ENCODE data around the gene SYT6.
"Not testable (repeated sequence)": the region's sequence is repeated elsewhere in the genome, so short reads cannot be mapped to it uniquely, and the experiment has no call there.

Gene SYT6

GRCh38 chr1:114090738-114091505, 62.7 kb downstream of the SYT6 start:
- DNase-seq, result no peak

GRCh38 chr1:114089502-114090138, 64.0 kb downstream of the SYT6 start:
- DNase-seq, result no peak

GRCh38 chr1:114088392-114089299, 65.0 kb downstream of the SYT6 start:
- no peak for DNase-seq

- no peak for DNase-seq
These were observed 66.2 kb downstream of the SYT6 start for GRCh38 chr1:114087495-114087894.

GRCh38 chr1:114086601-114087368, 66.9 kb downstream of the SYT6 start:
- DNase-seq, result no peak

GRCh38 chr1:114082867-114083585, 70.6 kb downstream of the SYT6 start:
- DNase-seq, result no peak

GRCh38 chr1:114082304-114082630, 71.4 kb downstream of the SYT6 start:
- DNase-seq, result no peak

- DNase-seq, result no peak
These were observed 72.0 kb downstream of the SYT6 start for GRCh38 chr1:114081437-114082303.

- no peak for DNase-seq
These were observed 72.9 kb downstream of the SYT6 start for GRCh38 chr1:114080511-114081436.

GRCh38 chr1:114079596-114080190, 74.0 kb downstream of the SYT6 start:
- DNase-seq, result no peak

- DNase-seq, result no peak
These were observed 75.6 kb downstream of the SYT6 start for GRCh38 chr1:114078116-114078515.

GRCh38 chr1:114077188-114077587, 76.5 kb downstream of the SYT6 start:
- no peak for DNase-seq

- no peak for DNase-seq
These were observed 77.4 kb downstream of the SYT6 start for GRCh38 chr1:114076308-114076707.

- DNase-seq, result no peak
These were observed 78.0 kb downstream of the SYT6 start for GRCh38 chr1:114075546-114076242.

GRCh38 chr1:114075105-114075504, 78.6 kb downstream of the SYT6 start:
- no peak for DNase-seq

- DNase-seq, result no peak
These were observed 81.4 kb downstream of the SYT6 start for GRCh38 chr1:114072246-114072645.

- DNase-seq, result not testable (repeated sequence)
These were observed 83.9 kb downstream of the SYT6 start for GRCh38 chr1:114069762-114070161.

GRCh38 chr1:114068684-114069083, 85.0 kb downstream of the SYT6 start:
- not testable (repeated sequence) for DNase-seq

- DNase-seq, result not testable (repeated sequence)
These were observed 88.0 kb downstream of the SYT6 start for GRCh38 chr1:114065671-114066070.
